AG09309 (cell line): ENCODE results near the gene CAMK2D.

Source experiments
- DNase-seq: peaks from one replicate; pipeline ENCODE4 v3.0.0-alpha.2; 2010; ENCODE audit warnings: low read depth
- H3K4me3 ChIP-seq: 2 replicates; pipeline ENCODE4 v1.5.1; 2011; ENCODE audit warnings: mild to moderate bottlenecking, low read depth, low read length, moderate library complexity; ENCODE audit not compliant: control insufficient read depth
- TF ChIP-seq, protein P1 (sequence below): IDR thresholded peaks from 2 replicates; pipeline ENCODE4 v1.5.1; 2011; ENCODE audit warnings: mild to moderate bottlenecking, low read depth, low read length, inconsistent platforms; ENCODE audit not compliant: insufficient read depth, control insufficient read depth; ENCODE audit errors: missing control alignments

CAMK2D gene

DNA sequence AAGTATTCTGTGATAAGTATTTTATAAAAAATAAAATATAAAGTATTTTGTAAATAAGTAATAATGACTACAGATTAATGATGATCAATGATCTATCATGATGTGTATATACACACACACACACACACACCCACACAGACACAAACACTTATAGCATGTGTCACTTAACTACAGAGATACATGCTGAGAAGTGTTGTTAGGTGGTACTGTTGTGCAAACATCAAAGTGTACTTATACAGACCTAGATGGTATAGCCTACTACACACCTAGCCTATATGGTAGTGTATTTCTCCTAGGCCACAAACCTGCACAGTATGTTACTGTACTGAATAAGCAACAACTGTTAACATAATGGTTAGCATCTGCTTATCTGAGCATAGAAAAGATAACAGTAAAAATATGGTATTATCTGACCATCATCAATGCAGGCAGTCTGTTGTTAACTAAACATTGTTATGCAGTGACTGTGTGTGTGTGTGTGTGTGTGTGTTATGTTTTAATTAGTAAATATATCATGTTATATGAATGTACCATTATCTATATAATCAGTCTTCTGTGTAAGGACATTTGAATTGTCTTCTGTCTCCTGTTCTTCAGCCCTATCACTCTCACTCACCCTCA lies 138.2 kb downstream of the CAMK2D start:
- TF ChIP-seq, protein P1, sequence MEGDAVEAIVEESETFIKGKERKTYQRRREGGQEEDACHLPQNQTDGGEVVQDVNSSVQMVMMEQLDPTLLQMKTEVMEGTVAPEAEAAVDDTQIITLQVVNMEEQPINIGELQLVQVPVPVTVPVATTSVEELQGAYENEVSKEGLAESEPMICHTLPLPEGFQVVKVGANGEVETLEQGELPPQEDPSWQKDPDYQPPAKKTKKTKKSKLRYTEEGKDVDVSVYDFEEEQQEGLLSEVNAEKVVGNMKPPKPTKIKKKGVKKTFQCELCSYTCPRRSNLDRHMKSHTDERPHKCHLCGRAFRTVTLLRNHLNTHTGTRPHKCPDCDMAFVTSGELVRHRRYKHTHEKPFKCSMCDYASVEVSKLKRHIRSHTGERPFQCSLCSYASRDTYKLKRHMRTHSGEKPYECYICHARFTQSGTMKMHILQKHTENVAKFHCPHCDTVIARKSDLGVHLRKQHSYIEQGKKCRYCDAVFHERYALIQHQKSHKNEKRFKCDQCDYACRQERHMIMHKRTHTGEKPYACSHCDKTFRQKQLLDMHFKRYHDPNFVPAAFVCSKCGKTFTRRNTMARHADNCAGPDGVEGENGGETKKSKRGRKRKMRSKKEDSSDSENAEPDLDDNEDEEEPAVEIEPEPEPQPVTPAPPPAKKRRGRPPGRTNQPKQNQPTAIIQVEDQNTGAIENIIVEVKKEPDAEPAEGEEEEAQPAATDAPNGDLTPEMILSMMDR, result no peak
- DNase-seq, result no peak
- H3K4me3 ChIP-seq, result no peak overlapping the region

DNA sequence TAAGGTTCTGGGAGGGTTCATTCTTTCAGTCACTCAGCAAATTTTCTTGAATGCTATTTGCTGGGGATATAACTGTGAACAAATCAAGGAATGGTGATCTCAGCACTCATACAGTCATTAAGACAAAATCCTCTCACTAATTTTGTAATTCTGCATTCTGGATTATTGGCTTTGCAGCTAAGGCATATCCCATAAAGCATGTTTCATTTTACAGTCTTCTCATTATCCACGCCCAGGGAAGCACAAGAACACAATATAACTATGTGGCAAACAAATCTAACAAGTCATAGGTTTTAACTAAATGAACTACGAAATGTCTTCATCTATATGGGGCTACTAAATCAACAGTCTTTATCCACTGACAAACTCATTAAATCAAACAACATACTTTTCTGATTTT lies 139.9 kb downstream of the CAMK2D start:
- TF ChIP-seq, protein P1, result no peak
- H3K4me3 ChIP-seq, result no peak overlapping the region
- DNase-seq, result no peak

DNA sequence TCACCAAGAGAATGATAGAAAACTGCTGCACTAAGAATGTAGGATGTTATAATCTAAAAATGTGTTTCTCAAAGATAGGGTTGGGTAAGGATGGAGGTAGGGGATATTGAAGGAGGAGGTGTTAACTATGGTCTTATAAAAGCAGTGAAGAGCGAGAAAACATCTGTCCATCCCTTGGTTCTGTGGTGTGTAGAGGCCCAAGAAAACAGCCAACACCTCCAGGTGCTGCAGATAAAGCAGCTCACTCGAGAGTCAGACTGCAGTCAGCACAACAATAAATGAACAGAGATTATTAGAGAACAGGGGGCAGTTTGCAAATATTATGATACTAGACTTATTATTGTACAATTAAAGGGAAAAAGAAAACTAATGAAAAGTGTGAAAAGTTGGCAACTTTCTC lies 141.5 kb downstream of the CAMK2D start:
- no peak for DNase-seq
- no peak overlapping the region for H3K4me3 ChIP-seq
- TF ChIP-seq, protein P1, result no peak

DNA sequence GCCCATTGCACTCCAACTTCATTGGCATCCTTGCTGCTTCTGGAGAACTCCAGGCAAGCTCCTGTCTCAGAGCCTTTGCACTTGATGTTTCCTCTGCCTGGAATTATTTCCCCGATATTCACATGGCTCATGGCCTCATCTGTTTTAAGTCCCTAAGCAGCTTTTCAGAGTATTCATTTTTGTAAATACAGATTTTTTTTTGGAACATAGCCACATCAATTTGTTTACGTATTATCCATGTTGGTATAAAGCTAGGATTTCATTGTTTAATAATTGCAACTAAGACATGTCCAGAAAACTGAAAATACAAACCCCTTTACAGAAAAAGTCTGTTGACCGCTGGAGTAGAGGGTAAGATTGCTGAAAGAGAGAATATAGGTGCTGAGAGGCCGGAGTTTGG lies 142.0 kb downstream of the CAMK2D start:
- TF ChIP-seq, protein P1, result no peak
- DNase-seq, result no peak
- H3K4me3 ChIP-seq, result no peak overlapping the region

DNA sequence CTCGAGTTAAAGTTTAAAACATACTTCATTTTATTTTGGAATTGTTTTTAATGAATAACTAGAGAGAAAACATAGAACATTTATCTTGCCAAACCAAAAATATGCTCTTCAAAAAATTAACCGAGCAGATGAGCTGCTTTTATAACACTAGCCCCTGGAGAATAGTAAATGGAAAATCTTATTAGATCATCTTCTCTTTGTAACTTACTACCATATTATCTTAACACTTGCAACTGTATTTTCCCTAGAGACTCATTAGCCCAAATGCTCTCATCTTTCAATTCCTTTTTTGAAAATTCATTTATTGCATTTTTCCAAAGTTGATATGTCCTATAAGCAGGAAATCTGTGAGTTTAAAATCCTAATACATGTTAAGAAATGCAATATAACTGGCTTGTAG lies 143.3 kb downstream of the CAMK2D start:
- TF ChIP-seq, protein P1, result no peak
- H3K4me3 ChIP-seq, result no peak overlapping the region
- no peak for DNase-seq

DNA sequence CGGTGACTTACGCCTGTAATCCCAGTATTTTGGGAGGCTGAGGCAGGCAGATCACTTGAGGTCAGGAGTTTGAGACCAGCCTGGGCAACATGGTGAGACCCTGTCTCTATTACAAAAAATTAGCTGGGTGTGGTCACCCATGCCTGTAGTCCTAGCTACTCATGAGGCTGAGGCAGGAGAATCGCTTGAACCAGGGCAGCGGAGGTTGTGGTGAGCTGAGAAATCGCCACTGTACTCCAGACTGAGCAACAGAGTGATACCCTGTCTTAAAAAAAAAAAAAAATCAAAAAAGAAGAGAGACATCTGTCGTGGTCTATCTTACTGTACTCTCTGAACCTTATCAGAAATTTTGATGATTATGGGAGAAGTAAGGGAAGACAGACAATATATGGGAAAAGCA lies 144.3 kb downstream of the CAMK2D start:
- DNase-seq, result no peak
- TF ChIP-seq, protein P1, result no peak
- no peak overlapping the region for H3K4me3 ChIP-seq

DNA sequence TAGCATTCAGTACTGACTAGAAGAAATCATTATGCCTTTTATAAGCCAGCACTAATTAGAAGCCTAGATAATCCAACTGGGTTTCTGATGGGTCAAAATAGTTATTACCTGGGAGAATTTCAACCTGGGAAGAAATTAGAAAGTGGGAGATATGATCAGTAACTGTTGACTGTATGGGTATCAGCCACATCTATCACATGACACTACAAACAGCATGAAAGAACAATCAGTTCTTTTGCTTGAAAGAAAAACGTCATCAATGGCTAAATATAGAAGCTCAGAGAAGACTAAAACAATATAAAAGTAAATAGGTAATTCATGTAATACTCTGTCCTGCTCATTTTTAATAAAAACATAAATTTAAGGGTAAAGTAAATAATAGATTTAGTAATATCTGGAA lies 145.1 kb downstream of the CAMK2D start:
- H3K4me3 ChIP-seq, result no peak overlapping the region
- DNase-seq, result no peak
- TF ChIP-seq, protein P1, result no peak
